GM12878 (cell line): ENCODE data around the gene SOD2. TPM values are rescaled to one million over a fixed set of nuclear protein-coding genes. Genes with fewer than 3 reads are reported as not detected.

Experiments
- ATAC-seq: fragments of 200-7000 bp; cut with Tn5 transposase; 3 replicates; pipeline ENCODE4 v1.9.1; 2020; ENCODE audit warnings: mild to moderate bottlenecking, moderate library complexity
- BruUV-seq: library from RNA; stranded (reverse); fragments of 400-500 nt; replicated peaks from 2 replicates; lab custom pipeline; 2021; lab: Mats Ljungman, UMichigan
- CTCF ChIA-PET: fragments of 300-600 bp; sonication (Branson Sonifier 250); formaldehyde crosslinking; extraction: SDS; loops from one replicate; lab custom pipeline; 2021; ENCODE audit warnings: inconsistent platforms; lab: Yijun Ruan, JAX
- POLR2A ChIA-PET: fragments of 350-600 bp; formaldehyde crosslinking; extraction: SDS; loops from one replicate; lab custom pipeline; 2021; ENCODE audit warnings: inconsistent platforms; lab: Charles Lee
- RAD21 ChIA-PET: fragments of 300-600 bp; sonication (Branson Sonifier 250); formaldehyde crosslinking; loops from one replicate; lab custom pipeline; 2023; ENCODE audit warnings: antibody characterized with exemption; ENCODE audit not compliant: unreplicated experiment; lab: Charles Lee
- SMC1A ChIA-PET: fragments of 300-600 bp; sonication (Branson Sonifier 250); formaldehyde crosslinking; loops from one replicate; lab custom pipeline; 2023; ENCODE audit not compliant: unreplicated experiment, uncharacterized antibody; lab: Charles Lee
- DNase-seq: peaks from one replicate; pipeline ENCODE4 v3.0.0-alpha.2; 2011; ENCODE audit warnings: low read depth, low spot score
- FAIRE-seq: peaks from 3 replicates; lab custom pipeline; 2011; peaks lifted over from hg19 to GRCh38; lab: Jason Lieb, UNC
- H2AFZ ChIP-seq: 2 replicates; pipeline ENCODE4 v1.6.0; 2011; ENCODE audit warnings: low read depth, low read length, control low read depth; ENCODE audit not compliant: control insufficient read depth
- H3K27ac ChIP-seq: 2 replicates; pipeline ENCODE4 v1.5.1; 2011; ENCODE audit warnings: control low read depth; ENCODE audit not compliant: control insufficient read depth, insufficient read depth
- H3K27me3 ChIP-seq, 2 experiments: replicated peaks in 1 of 2; 2 replicates each; pipeline versions ENCODE4 v1.6.0 to v1.6.1; 2011; ENCODE audit warnings: low read length in 1 of 2; ENCODE audit not compliant: control insufficient read depth in 2 of 2, insufficient read depth in 2 of 2
- H3K36me3 ChIP-seq, 2 experiments: 2 replicates each; pipeline ENCODE4 v1.5.1; 2011; ENCODE audit warnings: low read length in 1 of 2; ENCODE audit not compliant: control insufficient read depth in 2 of 2, insufficient read depth in 2 of 2
- H3K4me1 ChIP-seq: 2 replicates; pipeline ENCODE4 v1.6.1; 2011; ENCODE audit warnings: mild to moderate bottlenecking, low read length, moderate library complexity, mixed read lengths; ENCODE audit not compliant: control insufficient read depth, insufficient read depth
- H3K4me2 ChIP-seq: 2 replicates; pipeline ENCODE4 v1.6.0; 2011; ENCODE audit warnings: control low read depth; ENCODE audit not compliant: control insufficient read depth, insufficient read depth
- H3K4me3 ChIP-seq: fragments of 200-600 bp; sonication (generic); 2 replicates; pipeline ENCODE4 v1.5.1; 2016
- H3K79me2 ChIP-seq: 2 replicates; pipeline ENCODE4 v1.6.0; 2011; ENCODE audit warnings: low read length; ENCODE audit not compliant: control insufficient read depth, insufficient read depth
- H3K9ac ChIP-seq: 2 replicates; pipeline ENCODE4 v1.8.0; 2011; ENCODE audit warnings: low read length, control low read depth, mixed read lengths; ENCODE audit not compliant: control insufficient read depth, insufficient read depth
- H3K9me3 ChIP-seq: replicated peaks from 3 replicates; pipeline ENCODE4 v1.5.1; 2011; ENCODE audit warnings: mild to moderate bottlenecking, low read length; ENCODE audit not compliant: control insufficient read depth, insufficient read depth
- H4K20me1 ChIP-seq: 2 replicates; pipeline ENCODE4 v1.6.0; 2011; ENCODE audit not compliant: control insufficient read depth, insufficient read depth
- ASH2L ChIP-seq: fragments of 300-600, 200-600 bp; sonication (generic); IDR thresholded peaks from 2 replicates; pipeline ENCODE4 v1.6.1; 2017; ENCODE audit warnings: low read depth, mild to moderate bottlenecking, borderline replicate concordance
- BMI1 ChIP-seq: fragments of 450-650 bp; IDR thresholded peaks from 2 replicates; pipeline ENCODE4 v1.6.1; 2016; ENCODE audit warnings: mild to moderate bottlenecking, moderate library complexity, borderline replicate concordance
- CBX3 ChIP-seq: fragments of 200-600 bp; sonication (generic); IDR thresholded peaks from 2 replicates; pipeline ENCODE4 v1.6.1; 2016; ENCODE audit warnings: low read depth, borderline replicate concordance
- CBX5 ChIP-seq: sonication (generic); IDR thresholded peaks from 2 replicates; pipeline ENCODE4 v1.6.1; 2016; ENCODE audit warnings: low read depth, moderate library complexity, mild to moderate bottlenecking, inconsistent platforms
- CEBPZ ChIP-seq: fragments of 150-350 bp; IDR thresholded peaks from 2 replicates; pipeline ENCODE4 v1.6.1; 2016; ENCODE audit warnings: low read depth, low read length
- CREM ChIP-seq: IDR thresholded peaks from 2 replicates; pipeline ENCODE4 v1.6.1; 2014; ENCODE audit warnings: antibody characterized with exemption, low read depth
- CTCF ChIP-seq, 3 experiments: IDR thresholded peaks in 2 of 3; conservative IDR thresholded peaks in 1 of 3; 2 replicates each; pipeline ENCODE4 v1.5.1; 2011; ENCODE audit warnings: low read depth in 3 of 3, low read length in 3 of 3, mild to moderate bottlenecking in 3 of 3, control low read depth in 2 of 3, moderate library complexity in 2 of 3, inconsistent platforms in 1 of 3, mixed read lengths in 1 of 3; ENCODE audit not compliant: control insufficient read depth in 2 of 3, insufficient read depth in 1 of 3; ENCODE audit errors: extremely low read depth in 1 of 3
- E2F4 ChIP-seq: IDR thresholded peaks from 2 replicates; pipeline ENCODE4 v1.6.1; 2012; ENCODE audit warnings: low read depth, low read length, improper control_type of control experiment
- FOXM1 ChIP-seq: IDR thresholded peaks from 2 replicates; pipeline ENCODE4 v1.6.1; 2012; ENCODE audit warnings: low read depth, mild to moderate bottlenecking, inconsistent platforms, low read length, moderate library complexity
- GABPA ChIP-seq: IDR thresholded peaks from 2 replicates; pipeline ENCODE4 v1.6.1; 2014; ENCODE audit warnings: antibody characterized with exemption, low read depth, mild to moderate bottlenecking, inconsistent platforms
- HDGF ChIP-seq: fragments of 450-650 bp; IDR thresholded peaks from 2 replicates; pipeline ENCODE4 v1.6.1; 2016; ENCODE audit warnings: antibody characterized with exemption
- NFIC ChIP-seq: IDR thresholded peaks from 2 replicates; pipeline ENCODE4 v1.6.1; 2012; ENCODE audit warnings: low read depth, mild to moderate bottlenecking, inconsistent platforms, low read length, moderate library complexity
- PBX3 ChIP-seq: IDR thresholded peaks from 2 replicates; pipeline ENCODE4 v1.6.1; 2011; ENCODE audit warnings: mild to moderate bottlenecking, low read depth, low read length, moderate library complexity; ENCODE audit not compliant: insufficient replicate concordance
- SIN3A ChIP-seq: IDR thresholded peaks from 2 replicates; pipeline ENCODE4 v1.6.1; 2012; ENCODE audit warnings: low read depth, low read length, improper control_type of control experiment
- SUPT20H ChIP-seq: IDR thresholded peaks from 2 replicates; pipeline ENCODE4 v1.6.1; 2011; ENCODE audit warnings: low read depth, mild to moderate bottlenecking, low read length, moderate library complexity, borderline replicate concordance; ENCODE audit not compliant: control insufficient read depth
- WGBS: methylation state at CpG from one replicate; pipeline ENCODE4 v1.1.6; 2016; ENCODE audit warnings: low lambda C conversion rate; ENCODE audit not compliant: insufficient replicate concordance, insufficient coverage; ENCODE audit errors: missing lambda C conversion rate; 5-methylcytosine and 5-hydroxymethylcytosine counted together
- in situ Hi-C: fragments of 300-500 bp; cut with MboI; formaldehyde crosslinking; loops from 9 replicates; pipeline ENCODE4 v1.14.3; 2018; ENCODE audit warnings: mixed read lengths
- intact Hi-C: fragments of 100-400 bp; cut with micrococcal nuclease; formaldehyde crosslinking; loops from one replicate; pipeline ENCODE4 v1.14.2; 2022; ENCODE audit not compliant: unreplicated experiment
- polyA plus RNA-seq, 11 experiments: library from polyadenylated mRNA; depleted of rRNA in 4 of 11; unstranded in 6 of 11; stranded (reverse) in 5 of 11; fragments of >200 nt; fragmentation: Nextera tagmentation in 4 of 11; fragmentation: Illumina TruSeq in 1 of 11; extraction: Ambion mirVana in 4 of 11; extraction: Trizol in 1 of 11; gene quantifications; 1 replicate in 1 of 11; 2 replicates in 10 of 11; pipeline versions ENCODE4 v1.2.1 to v1.2.3, GENCODE V29; 2011 to 2016; ENCODE audit warnings: inconsistent platforms in 2 of 11, missing spikeins in 2 of 11, low read depth in 1 of 11
- total RNA-seq, 4 experiments: library from RNA; depleted of rRNA in 3 of 4; stranded (reverse); fragments of >200 nt in 3 of 4; fragmentation: Illumina TruSeq in 1 of 4; extraction: Trizol in 1 of 4; gene quantifications; 2 replicates each; pipeline versions ENCODE4 v1.2.1 to v1.2.3, GENCODE V29; 2013 to 2021

SOD2 gene
- total and polyA plus RNA-seq, 10 of the 15 experiments (the other 5 are each of a cell fraction or from before 2014, with no cell fraction given) = 12.1 to 55.8 (median 39.1) TPM

- intact Hi-C loops = no loop called here
- Histone ChIP-seq H3K4me3 (no peak overlapping the region), H4K20me1 (no peaks in the 10 kb centered on the region), H3K9me3 (no peaks in the 10 kb centered on the region; the same call in 2 of the 3 replicates), H3K4me2 (no peak overlapping the region), H3K36me3 (no peaks in the 10 kb centered on the region), H3K9ac (no peak overlapping the region), H3K27me3 (no peaks in the 10 kb centered on the region), H3K79me2 (peaks cover 2% of the 10 kb centered on the region), H2AFZ (no peak overlapping the region), H3K4me1 (no peaks in the 10 kb centered on the region), H3K27ac (no peak overlapping the region)
- in situ Hi-C loops = loop anchor here (25.0 kb wide), 1 partner anchor 747 kb away; no protein-coding TSS in a partner anchor
- 100% methylated on average over 3 of the region's 3 CpGs for WGBS
- BruUV-seq = no TSS peak
- no peak for FAIRE-seq
- CTCF ChIA-PET = no interaction called here
- POLR2A ChIA-PET = interaction anchor here (0.6 kb wide), 1 partner anchor 10 kb away, joined by 3 read pairs; no protein-coding TSS in a partner anchor
- RAD21 ChIA-PET = no interaction called here
- SMC1A ChIA-PET = interaction anchor here (0.9 kb wide), 2 partner anchors 10 to 207 kb away, joined by 3 read pairs; no protein-coding TSS in a partner anchor
- ATAC-seq = no peak
- DNase-seq = no peak
- TF ChIP-seq GABPA (no peak), PBX3 (no peak), BMI1 (no peak), CREM (no peak), SIN3A (no peak), E2F4 (no peak), CTCF (IDR thresholded peaks at IDR 0.05 in 2 of 3, conservative IDR thresholded peaks at IDR 0.05 in 1 of 3; ENCODE audit: control insufficient read depth in 2 of 3, extremely low read depth in 1 of 3, insufficient read depth in 1 of 3, low read depth in 3 of 3, low read length in 3 of 3) (no peak), SUPT20H (no peak), NFIC (no peak), CBX3 (no peak), FOXM1 (no peak), CEBPZ (no peak), CBX5 (no peak), HDGF (no peak), ASH2L (no peak)
Observed at GRCh38 chr6:159715605-159716004, 22.6 kb upstream of the SOD2 start.
